NAMALWA (cell line): ENCODE data around the gene SHC4.
A peak's percentile ranks its signal among the peaks of the same experiment; 100 is the strongest.
"Not testable (repeated sequence)": the region's sequence is repeated elsewhere in the genome, so short reads cannot be mapped to it uniquely, and the experiment has no call there.

ENCODE experiments used
- DNase-seq: peaks from one replicate; pipeline ENCODE4 v3.0.0-alpha.2; 2015; ENCODE audit warnings: low spot score

SHC4 gene

DNA sequence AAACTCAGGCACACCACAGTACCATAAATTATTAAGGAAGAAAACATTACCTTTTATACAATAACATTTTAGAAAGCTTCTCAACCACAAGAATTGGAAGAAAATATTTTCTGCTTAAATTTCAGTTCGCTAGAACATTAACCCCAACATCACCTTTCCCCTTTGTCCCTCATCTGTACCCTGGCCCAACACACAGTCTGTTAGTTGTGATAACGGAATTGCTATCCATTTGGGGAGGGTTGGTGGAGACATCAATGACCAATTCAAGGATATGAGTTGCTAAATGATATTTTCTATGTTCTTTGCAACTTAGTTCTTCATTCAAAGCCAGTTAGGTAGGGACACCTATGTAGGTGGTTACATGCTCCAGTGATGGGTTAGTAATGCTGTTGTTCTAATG is 80.0 kb downstream of the SHC4 start:
- no peak for DNase-seq

DNA sequence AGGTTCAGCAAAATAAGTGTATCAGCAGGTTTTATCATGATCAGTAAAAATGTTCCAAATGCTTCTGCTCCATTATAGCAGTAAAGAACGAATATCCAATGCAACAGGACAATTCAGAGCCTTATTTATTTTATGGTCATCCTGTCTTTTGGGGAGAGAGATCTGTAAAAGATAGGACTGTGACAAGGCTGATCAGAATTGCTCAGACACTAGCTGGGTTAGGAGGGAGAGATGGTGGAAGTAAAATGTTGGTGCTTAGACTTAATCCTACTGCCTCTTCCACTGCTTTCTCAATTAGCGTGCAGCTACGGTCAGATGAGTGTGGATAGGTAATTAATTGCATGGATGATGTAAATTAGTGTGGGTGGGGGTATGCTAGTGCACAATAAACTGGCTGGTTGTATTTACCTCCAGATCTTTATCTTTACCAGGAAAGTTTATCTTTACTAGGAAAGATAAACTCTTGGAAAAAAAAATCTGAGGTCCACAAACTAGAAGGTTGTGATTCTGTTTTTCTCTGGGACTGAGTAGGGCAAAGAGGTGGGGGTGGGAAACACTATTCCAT is 83.6 kb downstream of the SHC4 start:
- DNase-seq = no peak

DNA sequence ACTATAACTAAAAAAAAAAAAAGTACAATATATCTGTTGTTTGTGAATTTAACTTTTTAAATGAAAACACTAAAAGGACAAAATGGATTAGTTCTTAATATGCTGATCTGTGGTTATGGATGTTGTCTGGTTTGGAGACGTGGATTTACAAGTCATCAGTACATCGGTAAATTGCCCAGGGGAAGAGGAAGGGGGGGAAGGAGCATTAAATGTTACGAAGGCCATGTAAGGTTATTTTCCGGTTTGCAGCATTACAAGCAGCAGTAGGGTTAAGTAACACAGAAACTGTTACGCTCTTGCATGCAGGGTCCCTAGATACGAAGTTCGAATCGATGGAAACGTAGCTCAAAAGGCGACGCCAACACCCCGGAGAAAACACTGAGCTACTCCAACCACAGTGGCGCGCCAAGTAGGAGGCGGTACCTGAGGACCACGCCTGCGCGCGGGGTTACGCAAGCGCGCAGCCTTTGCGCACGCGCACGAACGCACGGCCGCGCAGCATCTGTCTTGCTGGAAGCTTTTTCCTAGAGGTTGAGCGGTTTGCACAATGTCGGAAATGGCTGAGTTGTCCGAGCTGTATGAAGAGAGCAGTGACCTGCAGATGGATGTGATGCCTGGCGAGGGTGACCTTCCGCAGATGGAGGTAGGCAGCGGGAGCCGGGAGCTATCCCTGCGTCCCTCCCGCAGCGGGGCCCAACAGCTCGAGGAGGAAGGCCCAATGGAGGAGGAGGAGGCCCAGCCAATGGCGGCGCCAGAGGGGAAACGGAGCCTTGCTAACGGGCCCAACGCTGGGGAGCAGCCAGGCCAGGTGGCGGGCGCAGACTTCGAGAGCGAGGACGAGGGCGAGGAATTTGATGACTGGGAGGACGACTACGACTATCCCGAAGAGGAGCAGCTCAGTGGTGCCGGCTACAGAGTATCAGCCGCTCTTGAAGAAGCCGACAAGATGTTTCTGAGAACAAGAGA is 85.8 kb downstream of the SHC4 start, which contains the start of gene EID1:
TSS of gene EID1 (plus strand) at position 505 of the 966 bp plus-strand sequence. CDS start at position 548, 43 bp downstream.
- peak; percentile 97 for DNase-seq

DNA sequence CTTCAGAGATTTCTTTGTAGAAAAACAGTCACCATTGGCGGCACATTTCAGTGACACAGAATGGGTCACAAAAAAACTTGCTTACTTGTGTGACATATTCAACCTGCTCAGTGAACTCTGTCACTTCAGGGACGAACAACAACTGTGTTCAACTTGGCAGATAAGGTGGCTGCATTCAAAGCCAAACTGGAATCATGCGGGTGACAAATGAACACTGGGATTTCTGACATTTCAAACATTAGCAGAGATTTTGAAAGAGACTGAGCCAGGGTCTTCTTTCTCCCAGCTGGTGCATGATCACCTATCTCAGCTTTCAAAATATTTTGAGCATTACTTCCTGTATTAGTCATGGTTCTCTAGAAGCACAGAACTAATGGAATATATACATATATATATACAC is 87.7 kb downstream of the SHC4 start:
- no peak for DNase-seq

DNA sequence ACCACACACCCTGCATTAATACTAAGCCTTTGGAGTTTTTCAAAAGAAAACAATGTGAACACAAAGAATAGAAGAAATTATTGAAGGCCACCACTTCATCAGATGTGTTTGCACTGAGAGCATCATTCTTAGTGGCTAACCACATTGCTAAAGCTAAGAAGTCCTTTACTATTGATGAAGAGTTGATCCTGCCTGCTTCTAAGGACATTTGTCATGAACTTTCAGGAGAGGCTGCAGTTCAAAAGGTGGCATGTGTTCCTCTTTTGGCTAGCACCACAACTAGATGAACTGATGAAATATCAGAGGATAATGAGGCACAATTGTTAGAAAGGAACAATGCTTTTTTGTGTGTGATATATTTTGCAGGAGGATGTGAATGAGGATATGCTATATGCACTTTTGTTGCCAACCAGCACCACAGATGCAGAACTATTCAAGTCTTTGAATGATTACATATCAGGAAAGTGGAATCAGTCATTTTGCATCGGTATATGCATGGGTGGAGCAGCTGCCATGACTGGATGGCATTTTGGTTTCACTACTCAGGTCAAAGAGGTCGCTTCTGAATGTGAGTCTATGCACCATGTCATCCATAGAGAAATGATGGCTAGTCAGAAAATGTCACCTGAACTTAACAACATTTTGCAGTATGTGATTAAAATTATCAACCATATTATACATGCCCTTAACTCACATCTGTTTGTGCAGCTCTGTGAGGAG is 88.3 kb downstream of the SHC4 start:
- no peak for DNase-seq

DNA sequence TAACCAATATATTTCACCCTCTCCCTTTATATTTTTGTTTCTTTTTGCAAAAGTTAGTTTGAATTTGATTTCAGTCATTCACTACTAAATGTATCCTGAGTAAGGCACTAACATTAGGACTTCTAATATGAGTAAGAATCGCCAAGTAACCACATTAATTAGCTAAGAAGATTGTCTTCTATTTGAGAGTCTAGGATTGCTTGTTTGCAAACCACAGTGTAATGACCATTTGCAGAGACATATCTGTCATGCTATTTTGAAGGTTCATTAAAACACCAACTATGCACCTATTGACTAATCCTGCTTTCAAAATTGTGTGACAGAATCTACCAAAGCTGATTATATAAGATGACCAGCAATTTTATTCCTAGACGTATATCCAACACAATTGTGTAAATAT is 91.1 kb downstream of the SHC4 start:
- no peak for DNase-seq

DNA sequence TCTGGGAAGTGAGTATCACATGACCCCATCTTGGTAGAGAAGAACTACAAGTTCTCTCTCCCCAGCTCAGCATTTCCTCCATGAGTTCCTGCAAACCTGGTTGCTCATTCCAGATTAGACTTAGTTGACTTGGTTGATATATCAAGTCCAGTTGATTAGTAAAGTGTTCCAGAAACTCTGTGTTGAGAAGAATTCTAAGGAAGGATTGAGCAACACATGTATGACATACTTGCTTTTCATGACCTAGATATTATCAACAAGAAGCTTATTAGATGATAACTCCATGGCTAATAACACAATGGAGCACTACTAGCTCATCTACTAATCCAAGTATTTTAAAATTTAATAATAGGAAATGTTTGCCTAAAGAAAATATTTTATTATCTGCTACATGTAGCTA is 92.2 kb downstream of the SHC4 start:
- no peak for DNase-seq

DNA sequence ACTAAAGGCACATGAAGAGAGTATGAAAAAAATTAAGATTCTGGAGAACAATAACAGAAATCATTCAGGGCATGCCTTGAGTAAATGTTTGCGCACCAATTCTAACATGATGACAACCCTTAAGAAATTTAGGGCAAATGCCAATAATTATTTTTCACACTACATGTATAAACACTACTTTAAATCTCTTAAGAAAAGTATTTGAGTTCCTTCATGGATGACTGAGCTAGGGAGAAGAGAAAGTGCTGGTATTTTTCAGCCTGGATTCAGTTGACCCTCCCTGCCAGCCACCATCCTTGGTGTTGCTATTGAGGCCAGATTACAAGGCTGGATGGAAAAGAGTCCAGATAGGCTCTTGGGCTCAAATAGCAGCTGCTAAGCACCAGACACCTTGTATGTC is 93.8 kb downstream of the SHC4 start:
- DNase-seq = no peak

DNA sequence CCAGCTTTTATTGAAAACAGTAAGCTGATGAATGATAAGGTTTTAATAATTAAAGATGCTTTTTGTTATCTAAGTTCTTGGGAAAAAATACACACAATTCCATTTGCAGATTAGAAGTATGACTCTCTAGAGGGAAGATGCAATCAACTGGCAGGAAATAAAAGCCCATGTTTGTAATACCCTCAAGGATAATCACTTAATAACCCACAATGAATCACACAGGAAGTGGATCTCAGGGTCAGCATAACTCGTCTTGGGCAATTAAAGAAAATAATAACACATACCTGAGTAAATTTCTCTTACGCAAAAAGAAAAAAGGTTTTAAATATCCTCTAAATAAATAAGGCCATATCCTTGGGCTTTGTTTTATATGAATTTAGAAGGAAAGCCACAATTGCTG is 95.2 kb downstream of the SHC4 start:
- no peak for DNase-seq

DNA sequence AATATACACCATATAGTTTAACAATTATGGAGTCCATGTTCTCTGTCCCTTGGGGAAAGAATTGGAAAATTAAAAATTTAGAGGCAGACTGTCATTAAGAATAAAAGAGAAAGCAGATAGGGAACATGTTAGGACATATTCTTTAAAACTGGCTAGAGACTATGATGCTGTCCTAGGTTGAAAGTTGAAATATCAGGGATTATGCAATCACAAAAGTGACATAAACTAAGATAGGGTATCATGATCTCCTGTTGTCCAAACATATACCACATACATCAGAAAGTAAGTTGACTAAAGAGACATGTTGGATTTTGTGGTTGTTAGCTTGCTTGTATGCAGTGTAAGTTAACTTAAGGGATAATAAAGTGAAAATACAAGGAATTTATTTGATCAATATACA is 95.7 kb downstream of the SHC4 start:
- no peak for DNase-seq

DNA sequence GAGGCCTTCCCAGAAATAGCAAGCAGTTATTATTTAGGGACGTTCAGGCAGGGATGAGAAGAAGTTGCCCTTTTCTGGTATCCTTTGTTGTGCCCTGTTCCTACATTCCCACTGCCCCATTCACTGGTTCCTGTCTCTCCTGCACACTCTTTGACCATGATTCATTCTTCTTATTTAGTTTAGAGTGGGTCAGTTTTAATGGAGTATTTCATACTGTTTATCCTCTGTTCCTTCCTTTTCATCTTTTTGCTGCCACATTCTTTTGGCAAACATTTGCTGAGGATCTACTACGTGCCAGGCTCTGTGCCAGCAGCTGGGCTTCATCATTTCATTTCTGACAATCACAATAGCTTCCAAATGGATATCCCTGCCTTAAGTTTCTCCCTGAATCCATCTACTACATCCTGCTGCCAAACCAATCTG is 97.6 kb downstream of the SHC4 start:
- no peak for DNase-seq

DNA sequence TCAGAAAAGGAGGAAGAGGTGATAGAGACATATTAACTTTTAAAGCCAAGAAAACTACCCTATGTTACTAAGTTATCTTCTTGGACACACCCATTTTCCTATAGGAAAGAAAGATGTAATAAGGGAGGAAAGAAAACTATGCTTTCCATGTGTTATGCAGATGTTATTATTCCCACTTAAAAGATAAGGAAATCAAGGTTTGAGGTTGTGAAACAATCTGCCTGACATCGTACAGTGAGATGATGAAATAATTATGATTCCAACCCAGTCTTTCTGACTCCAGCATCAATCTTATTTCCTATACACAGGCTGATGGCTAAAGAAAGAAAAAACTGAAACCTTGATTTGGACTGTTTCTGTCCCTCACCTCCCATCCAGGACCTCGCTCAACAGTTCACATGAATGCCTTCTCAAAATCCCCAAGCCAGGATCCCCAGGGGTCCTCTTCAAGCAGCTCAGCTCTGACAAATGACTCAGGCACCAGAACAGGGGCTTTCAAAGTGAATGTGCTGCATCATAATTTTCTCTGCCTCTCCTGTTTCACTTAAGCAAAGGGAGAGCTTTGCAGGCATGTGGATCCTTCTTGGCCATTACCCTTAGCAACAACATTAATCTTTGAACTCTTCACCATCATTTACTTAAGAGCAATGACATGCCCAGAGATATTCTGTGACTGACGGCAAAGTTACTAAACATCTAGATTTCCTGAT is 98.2 kb downstream of the SHC4 start:
- DNase-seq = no peak

DNA sequence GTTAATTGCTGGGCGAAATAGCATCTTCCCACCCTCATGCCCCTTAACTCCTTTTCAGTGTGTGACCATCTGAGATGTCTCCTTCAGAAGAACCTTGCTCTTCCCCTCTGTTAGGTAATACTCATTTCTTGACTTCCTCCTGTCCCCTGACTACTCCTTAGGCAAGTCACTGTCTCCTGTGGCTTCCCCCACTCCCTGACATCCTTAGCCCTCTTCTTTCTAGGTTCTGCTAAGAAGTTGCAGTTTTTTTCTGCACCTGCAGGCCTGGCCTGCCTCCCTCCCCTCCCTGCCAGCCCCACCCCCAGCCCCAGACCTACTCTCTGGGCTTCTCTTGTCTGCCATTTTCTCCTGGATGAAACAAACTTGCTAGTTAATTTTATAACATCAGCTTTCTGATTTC is 101.0 kb downstream of the SHC4 start:
- DNase-seq = peak; percentile 23

DNA sequence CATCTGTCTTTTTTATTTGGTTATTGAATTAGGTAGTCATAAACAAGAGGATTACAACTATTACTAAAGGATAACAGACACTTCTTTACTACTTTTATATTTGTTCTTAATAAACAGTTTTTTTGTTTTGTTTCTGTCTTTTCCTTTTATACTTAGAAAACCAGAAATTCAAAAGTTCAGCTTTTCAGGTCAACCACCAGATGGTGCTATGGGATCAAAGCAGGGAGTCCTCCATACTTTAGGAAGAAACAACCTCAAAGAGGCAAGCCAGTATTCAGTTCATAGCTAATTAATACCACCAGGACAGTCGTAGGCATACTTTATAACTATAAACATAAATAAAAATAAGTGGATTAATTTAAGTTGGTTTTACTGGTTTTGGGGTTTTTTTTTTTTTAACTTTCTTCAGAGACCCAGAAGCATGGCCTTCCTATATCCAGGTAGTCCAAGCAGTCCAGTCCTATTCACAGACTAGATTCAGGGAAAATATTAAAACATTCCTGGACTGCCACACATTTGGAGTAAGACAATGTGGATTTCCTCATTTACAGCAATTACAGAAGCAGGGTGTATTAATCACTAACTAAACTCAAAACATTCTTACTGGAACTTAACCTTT is 101.8 kb downstream of the SHC4 start:
- peak; percentile 71 for DNase-seq

DNA sequence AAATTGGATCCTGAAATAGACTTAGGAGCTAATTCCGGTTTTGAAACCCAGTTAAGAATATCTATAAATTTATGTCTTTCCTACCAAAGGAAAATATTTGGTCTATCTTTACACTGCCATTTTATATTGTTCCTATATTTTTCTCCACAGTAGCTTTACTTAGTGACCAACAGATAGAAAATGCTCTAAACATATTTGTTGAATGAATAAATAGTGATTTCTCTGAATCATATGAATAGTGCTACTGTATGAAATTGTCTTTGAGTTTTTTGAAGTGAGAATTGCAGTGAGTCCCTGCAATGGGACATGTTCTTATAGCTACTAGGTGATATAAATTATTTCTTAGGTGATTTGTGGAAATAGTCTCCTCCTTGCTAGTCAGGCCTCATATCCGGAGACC is 104.3 kb downstream of the SHC4 start:
- no peak for DNase-seq

DNA sequence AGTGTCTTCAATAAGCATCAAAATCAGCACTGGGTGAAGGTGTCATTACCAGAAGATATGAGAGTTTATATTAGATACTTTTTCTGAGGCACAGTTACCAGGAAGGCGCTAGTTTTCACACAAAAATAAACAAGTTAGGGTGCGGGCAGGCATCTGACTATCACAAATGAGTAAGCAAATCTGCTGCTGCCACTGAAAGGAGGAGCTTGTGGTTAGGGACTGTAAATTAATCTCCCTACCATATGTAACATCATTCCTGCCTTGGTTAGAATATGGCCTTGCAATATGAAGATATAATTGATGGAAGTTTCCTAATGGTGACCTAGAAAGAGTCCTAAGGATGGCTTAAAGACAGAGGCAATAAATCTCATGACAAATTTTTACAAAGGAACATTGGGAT is 105.3 kb downstream of the SHC4 start:
- DNase-seq = no peak

DNA sequence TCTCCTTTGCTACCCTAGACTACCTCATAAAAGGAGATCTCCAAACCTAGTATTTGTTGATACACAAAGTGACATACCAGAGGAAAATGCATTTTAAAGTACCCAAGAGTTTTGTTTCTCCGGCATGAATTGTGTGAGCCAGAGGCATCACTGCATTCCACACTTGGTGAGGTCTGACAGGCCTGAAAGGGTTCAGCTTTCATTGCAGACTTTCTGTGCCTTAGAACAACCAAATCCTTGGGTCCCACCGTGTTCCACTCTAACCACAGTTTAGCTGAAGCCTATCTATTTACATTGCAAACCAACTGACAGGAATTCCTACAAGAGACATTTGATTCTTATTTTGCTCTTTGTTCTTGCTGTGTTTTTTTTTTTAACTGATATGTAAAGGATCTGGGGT is 106.8 kb downstream of the SHC4 start:
- no peak for DNase-seq

DNA sequence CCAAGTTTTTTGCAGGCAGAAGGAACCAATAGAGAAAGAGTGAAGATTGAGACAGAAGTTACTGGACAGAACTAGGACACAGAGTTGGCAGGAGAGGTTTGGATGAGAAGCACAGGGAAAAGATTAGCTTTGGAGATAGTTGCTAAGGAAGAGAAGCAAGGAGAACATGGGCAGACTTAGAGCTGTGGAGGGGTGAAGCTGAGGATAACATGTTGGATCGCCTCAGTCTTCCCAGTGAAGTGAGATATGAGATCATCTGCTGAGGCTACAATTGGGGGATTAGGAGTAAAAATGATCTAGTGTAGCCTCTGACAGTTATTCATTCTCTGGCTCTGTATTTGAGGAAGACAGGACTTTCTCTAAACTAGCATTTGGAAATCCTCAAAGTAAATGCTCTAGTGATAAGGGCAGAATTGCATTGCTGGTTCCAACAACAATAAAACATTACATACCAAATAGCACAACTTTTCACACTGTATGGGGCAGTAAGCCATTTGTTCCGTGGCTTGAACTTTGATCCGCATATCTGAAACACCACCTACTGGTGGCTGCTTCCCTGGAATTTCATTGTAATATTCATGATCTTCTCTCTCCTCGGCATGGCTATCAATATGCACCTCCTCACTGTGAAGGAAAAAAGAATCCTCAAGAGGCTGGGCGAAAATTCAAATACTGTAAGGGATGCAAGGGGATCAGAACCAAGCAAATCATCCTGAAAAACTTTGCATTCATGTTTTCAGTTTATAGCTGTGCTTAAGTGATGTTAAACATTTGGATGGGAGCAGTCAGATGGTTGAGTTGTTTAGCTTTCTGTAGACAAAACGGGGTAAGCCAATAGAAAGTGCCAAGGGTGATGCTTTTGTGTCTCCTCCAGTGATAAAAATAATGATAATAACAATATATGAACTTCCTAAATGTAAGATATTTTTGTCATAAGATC is 107.9 kb downstream of the SHC4 start:
- DNase-seq = peak; percentile 16

DNA sequence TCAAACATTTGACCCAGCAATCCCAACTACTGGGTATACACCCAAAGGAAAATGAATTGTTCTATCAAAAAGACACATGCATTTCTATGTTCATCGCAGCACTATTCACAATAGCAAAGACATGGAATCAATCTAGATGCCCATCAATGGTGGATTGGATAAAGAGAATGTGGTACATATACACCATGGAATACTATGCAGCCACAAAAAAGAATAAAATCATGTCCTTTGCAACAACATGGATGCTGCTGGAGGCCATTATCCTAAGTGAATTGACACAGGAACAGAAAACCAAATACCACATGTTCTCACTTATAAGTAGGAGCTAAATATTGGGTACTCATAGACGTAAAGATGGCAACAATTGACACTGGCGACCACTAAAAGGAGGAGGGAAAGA is 109.3 kb downstream of the SHC4 start:
- DNase-seq = not testable (repeated sequence)

DNA sequence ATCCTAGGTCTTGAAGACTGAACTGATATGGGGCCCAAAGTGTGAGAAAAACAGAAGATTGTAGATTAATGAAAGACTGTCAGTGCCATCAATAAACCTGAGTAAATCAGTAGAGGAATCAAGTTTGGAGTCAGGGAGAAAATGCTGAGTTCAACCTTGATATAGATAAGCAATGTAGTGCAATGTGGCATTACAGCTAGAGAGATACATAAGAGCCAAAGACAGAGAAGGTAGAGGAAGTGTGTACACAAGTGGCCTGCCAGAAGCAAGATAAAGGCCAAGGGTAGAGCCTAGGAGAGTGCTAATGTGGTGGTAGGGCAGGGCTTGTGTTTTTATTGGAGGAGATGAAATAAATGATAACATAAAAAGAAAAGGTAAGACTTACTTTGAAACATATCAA is 111.8 kb downstream of the SHC4 start:
- DNase-seq = no peak

DNA sequence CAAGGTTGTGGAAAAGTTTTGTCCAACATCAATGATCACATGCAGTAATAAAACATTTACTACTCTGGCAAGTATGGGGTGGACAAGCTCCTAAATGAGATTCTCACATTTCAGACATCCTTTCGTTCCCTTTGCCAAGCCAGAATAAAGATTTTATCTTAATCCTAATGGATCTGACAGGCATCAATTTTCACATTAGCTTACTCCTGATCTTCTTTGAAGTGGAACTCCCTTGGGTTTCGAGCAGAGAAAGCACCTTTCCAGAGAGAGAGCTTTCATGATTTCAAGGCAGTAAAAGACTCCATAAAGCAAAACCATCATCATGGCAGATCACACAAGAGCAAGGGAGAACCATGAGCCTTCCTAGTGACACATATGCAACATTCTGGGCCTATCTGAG is 113.1 kb downstream of the SHC4 start:
- no peak for DNase-seq
